Heart left ventricle (tissue), 13 donors: Measurements from ENCODE around the gene LAMP1.

Source experiments
- CTCF ChIP-seq, 12 donors: fragments of 200-600 bp; sonication (generic) in 4 of 12; IDR thresholded peaks; one replicate each; pipeline versions ENCODE4 v1.5.0 to v1.8.0; 2018 to 2022; ENCODE audit warnings: antibody characterized with exemption in 12 of 12, mild to moderate bottlenecking in 5 of 12
- POLR2A ChIP-seq, 2 donors: fragments of 450-650 bp; IDR thresholded peaks; one replicate each; pipeline ENCODE4 v1.6.1; 2017; ENCODE audit warnings: antibody characterized with exemption in 2 of 2, mild to moderate bottlenecking in 2 of 2, moderate library complexity in 2 of 2
- donor health status: ischemic (EF 13 %, LVEDD 7.1; RV severe dilation, severe dysfunction).
- donor health status: DM: no; HTN: yes; CAD: no.
- donor health status: DM: no; HTN: no; CAD: no.
- donor health status: ischemic (EF 25% LVEDD 6.9; RV normal size, moderate dysfunction).
- donor health status: ischemic (EF 25% LVEDD 5.7; RV mildly dilated, moderate dysfunction).
- donor health status: ischemic (EF 35%, LVEDD 5.7; RV mildly dilated, moderate dysfunction).
- donor health status: nonischemic (EF 11% LVEDD 7.7; RV severe dilation, severe dysfunction).
- donor health status: DM: yes; HTN: yes; CAD: no.
- donor health status: PGD.
- donor health status: ischemic (EF 29% LVEDD 5.4; RV normal size, mild dysfunction).
- donor health status: nonischemic (EF 23%, LVEDD 6.1; RV moderate dilation, normal function).

GRCh38 chr13:113302986-113303385, 5.9 kb downstream of the LAMP1 start:
- TF ChIP-seq POLR2A (IDR thresholded peaks at IDR 0.05) (no peak), CTCF (IDR thresholded peaks at IDR 0.05) (no peak)
